A673 (cell line): ENCODE data around the gene GALNTL6. TPM values are rescaled to one million over a fixed set of nuclear protein-coding genes. Genes with fewer than 3 reads are reported as not detected.

Experiments
- BruUV-seq: library from RNA; stranded (reverse); fragments of 400-500 nt; replicated peaks from 2 replicates; lab custom pipeline; 2021; lab: Mats Ljungman, UMichigan
- CTCF ChIA-PET: fragments of 300-600 bp; sonication (Branson Sonifier 250); formaldehyde crosslinking; loops from one replicate; lab custom pipeline; 2022; ENCODE audit warnings: antibody characterized with exemption; lab: Charles Lee
- POLR2A ChIA-PET: fragments of 300-600 bp; sonication (Branson Sonifier 250); formaldehyde crosslinking; loops from one replicate; lab custom pipeline; 2022; ENCODE audit warnings: antibody characterized with exemption; ENCODE audit not compliant: low non-redundant PET; lab: Charles Lee
- DNase-seq: peaks from one replicate; pipeline ENCODE4 v3.0.0-alpha.2; 2015; ENCODE audit warnings: low spot score
- H3K27ac ChIP-seq: fragments of 200-600 bp; sonication (generic); 2 replicates; pipeline ENCODE4 v1.5.1; 2016; ENCODE audit warnings: mixed run types, low read depth, mild to moderate bottlenecking, mixed read lengths, antibody characterized with exemption, low read length; ENCODE audit not compliant: poor library complexity, severe bottlenecking
- H3K27me3 ChIP-seq: fragments of 200-600 bp; sonication (generic); replicated peaks from 2 replicates; pipeline ENCODE4 v1.6.1; 2017; ENCODE audit warnings: mixed run types, low read depth, mild to moderate bottlenecking, mixed read lengths, antibody characterized with exemption, low read length; ENCODE audit not compliant: insufficient read depth, poor library complexity
- H3K36me3 ChIP-seq: fragments of 200-600 bp; sonication (generic); 2 replicates; pipeline ENCODE4 v1.6.1; 2016; ENCODE audit warnings: mixed run types, mild to moderate bottlenecking, mixed read lengths, antibody characterized with exemption, low read length; ENCODE audit not compliant: insufficient read depth, poor library complexity, severe bottlenecking
- H3K4me1 ChIP-seq: fragments of 200-600 bp; sonication (generic); 2 replicates; pipeline ENCODE4 v1.6.1; 2017; ENCODE audit warnings: mixed run types, mild to moderate bottlenecking, mixed read lengths, antibody characterized with exemption, low read length; ENCODE audit not compliant: insufficient read depth, poor library complexity, severe bottlenecking
- H3K4me3 ChIP-seq: fragments of 200-600 bp; sonication (generic); 2 replicates; pipeline ENCODE4 v1.5.1; 2016; ENCODE audit warnings: low read depth, mixed run types, mild to moderate bottlenecking, mixed read lengths, low read length; ENCODE audit not compliant: poor library complexity, severe bottlenecking
- H3K9me3 ChIP-seq: fragments of 200-600 bp; sonication (generic); 2 replicates; pipeline ENCODE4 v1.6.1; 2016; ENCODE audit warnings: mixed run types, low read depth, mild to moderate bottlenecking, mixed read lengths, antibody characterized with exemption, low read length; ENCODE audit not compliant: poor library complexity, severe bottlenecking
- CTCF ChIP-seq: fragments of 300-800, 200-600 bp; sonication (generic); conservative IDR thresholded peaks from 2 replicates; pipeline ENCODE4 v1.5.1; 2017; ENCODE audit warnings: low read depth, mild to moderate bottlenecking, antibody characterized with exemption, low read length, moderate library complexity, mixed read lengths
- EZH2 ChIP-seq: fragments of 200-600 bp; sonication (generic); IDR thresholded peaks from 2 replicates; pipeline ENCODE4 v1.6.1; 2017; ENCODE audit warnings: borderline replicate concordance, low read depth, mild to moderate bottlenecking, mixed read lengths, antibody characterized with exemption, low read length; ENCODE audit not compliant: poor library complexity, severe bottlenecking
- intact Hi-C: fragments of 100-400 bp; cut with micrococcal nuclease; formaldehyde crosslinking; loops from one replicate; pipeline ENCODE4 v1.10.0; 2022; ENCODE audit not compliant: unreplicated experiment
- total RNA-seq: library from RNA; stranded (reverse); gene quantifications from 2 replicates; pipeline ENCODE4 v1.2.3, GENCODE V29; 2021

Gene GALNTL6
- total RNA-seq, 1 experiment from 2014 or later: 0.30 TPM

DNA sequence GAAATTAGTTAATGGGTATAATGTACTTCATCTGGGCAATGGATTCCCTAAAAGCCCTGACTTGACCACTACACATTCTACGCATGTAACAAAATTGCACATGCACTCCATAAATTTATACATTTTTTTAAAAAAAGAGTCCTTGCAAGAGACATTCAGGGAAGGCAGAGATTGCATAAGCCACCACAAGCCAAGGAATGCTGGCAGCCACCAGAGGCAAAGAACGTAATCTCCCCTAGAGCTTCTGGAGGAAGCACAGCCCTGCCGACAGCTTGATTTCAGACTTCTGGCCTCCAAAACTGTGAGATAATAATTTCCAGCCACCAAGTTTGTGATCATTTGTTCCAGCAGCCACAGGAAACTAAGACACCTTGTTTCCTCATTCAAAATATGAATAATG, 1169.8 kb downstream of the GALNTL6 start:
- no TSS peak for BruUV-seq
- peaks cover 7% of the 10 kb centered on the region for H3K4me1 ChIP-seq
- intact Hi-C loops: no loop called here
- no peak for DNase-seq
- H3K9me3 ChIP-seq: no peaks in the 10 kb centered on the region
- no peaks in the 10 kb centered on the region for H3K36me3 ChIP-seq
- TF ChIP-seq CTCF: no peak
- TF ChIP-seq EZH2: no peak
- CTCF ChIA-PET: no interaction called here
- H3K27ac ChIP-seq: no peak overlapping the region
- H3K4me3 ChIP-seq: no peak overlapping the region
- POLR2A ChIA-PET: no interaction called here
- H3K27me3 ChIP-seq: no peaks in the 10 kb centered on the region

DNA sequence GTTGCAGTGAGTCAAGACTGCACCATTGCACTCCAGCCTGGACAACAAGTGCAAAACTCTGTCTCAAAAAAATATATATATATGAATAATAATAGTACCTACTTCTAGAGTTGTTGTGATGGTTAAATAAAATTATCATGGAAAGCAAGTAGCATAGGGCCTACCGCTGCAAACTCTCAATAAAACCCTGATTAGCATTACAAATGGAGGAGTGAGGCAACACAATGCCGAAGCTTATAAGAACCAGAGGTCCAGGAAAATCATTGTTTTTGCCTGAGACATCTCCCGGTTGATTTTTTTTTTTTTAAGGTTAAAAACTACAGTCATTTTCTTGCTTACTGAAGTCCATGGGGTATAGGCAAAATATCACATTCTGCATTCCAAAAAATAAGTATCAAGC, 1170.4 kb downstream of the GALNTL6 start:
- ChIA-PET CTCF (no interaction called here), POLR2A (interaction anchor here (0.6 kb wide), 1 partner anchor 13 kb away, joined by 8 read pairs; no protein-coding TSS in a partner anchor)

DNA sequence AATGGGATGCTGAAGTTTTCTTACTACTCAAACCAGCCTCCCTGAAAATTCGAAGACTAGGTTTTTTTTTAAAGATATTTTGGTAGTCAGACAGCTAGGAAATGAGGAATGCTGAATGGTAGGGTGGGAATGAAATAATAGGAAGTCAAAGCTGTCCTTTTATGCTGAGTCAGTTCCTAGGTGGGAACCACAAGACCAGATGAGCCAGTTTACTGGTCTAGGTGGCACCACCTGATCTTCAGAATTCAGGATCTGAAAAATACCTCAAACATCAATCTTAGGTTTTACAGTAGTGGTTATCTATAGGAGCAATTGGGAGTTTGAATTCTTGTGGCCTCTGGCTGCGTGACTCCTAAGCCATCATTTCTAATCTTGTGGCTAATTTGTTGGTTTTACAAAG, 1172.3 kb downstream of the GALNTL6 start:
- DNase-seq: no peak
- BruUV-seq: no TSS peak
- peaks cover 5% of the 10 kb centered on the region for H3K9me3 ChIP-seq
- no peak overlapping the region for H3K4me3 ChIP-seq
- H3K27me3 ChIP-seq: no peaks in the 10 kb centered on the region
- intact Hi-C loops: no loop called here
- POLR2A ChIA-PET: no interaction called here
- no peaks in the 10 kb centered on the region for H3K36me3 ChIP-seq
- H3K4me1 ChIP-seq: peaks cover 7% of the 10 kb centered on the region
- TF ChIP-seq CTCF: no peak
- no peak for TF ChIP-seq EZH2
- CTCF ChIA-PET: no interaction called here
- no peak overlapping the region for H3K27ac ChIP-seq

More for the DNA sequence above, 1170.4 kb downstream of the GALNTL6 start:
- intact Hi-C loops: no loop called here
- BruUV-seq: no TSS peak
- no peak for DNase-seq
- Histone ChIP-seq H3K9me3 (peaks cover 4% of the 10 kb centered on the region), H3K4me1 (peaks cover 7% of the 10 kb centered on the region), H3K4me3 (no peak overlapping the region), H3K27ac (no peak overlapping the region), H3K27me3 (no peaks in the 10 kb centered on the region), H3K36me3 (no peaks in the 10 kb centered on the region)
- no peak for TF ChIP-seq CTCF
- no peak for TF ChIP-seq EZH2
